Measurements from ENCODE around the gene ARHGAP6. TPM values are rescaled to one million over a fixed set of nuclear protein-coding genes. Genes with fewer than 3 reads are reported as not detected.

The ARHGAP6 gene
- total and polyA plus RNA-seq, 9 of the 15 experiments (the other 6 are each of a cell fraction or from before 2014, with no cell fraction given): 12.5 to 63.6 (median 41.8) TPM

DNA sequence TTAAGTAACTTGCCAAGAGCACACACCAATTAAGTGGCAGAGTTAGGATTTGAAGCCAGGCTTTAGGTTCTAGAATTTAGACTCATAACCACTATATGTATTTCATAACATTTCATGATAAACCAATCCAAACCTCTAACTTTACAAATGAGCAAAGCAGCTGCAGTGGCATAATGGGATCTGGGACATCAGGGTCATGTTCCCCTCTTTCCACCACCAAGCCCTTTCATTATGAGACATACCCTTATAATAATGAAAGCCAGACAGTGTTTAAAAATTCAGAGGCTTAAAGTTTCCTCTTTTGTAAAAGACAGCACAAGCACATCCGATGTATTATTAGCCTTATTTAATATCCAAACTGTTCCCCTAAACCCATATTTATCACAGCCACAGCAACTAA lies 400.8 kb downstream of the ARHGAP6 start:
- CTCF ChIA-PET (ENCODE audit: low intra/inter-chr PET ratio): no interaction called here
- Histone ChIP-seq H3K79me2 (ENCODE audit: control insufficient read depth, insufficient read depth, low read length) (peaks cover 98% of the 10 kb centered on the region), H3K9me1 (ENCODE audit: control insufficient read depth, insufficient read depth, low read length) (no peaks in the 10 kb centered on the region), H3K4me2 (ENCODE audit: insufficient read depth, low read length) (peak overlapping the region; percentile 76; the same call in 1 of the 2 replicates), H3K4me3 (peak overlapping the region; percentile 23; the same call in 1 of the 2 replicates), H3K9me3 (replicated peaks; ENCODE audit: control insufficient read depth, insufficient read depth, low read depth, low read length) (no peaks in the 10 kb centered on the region), H3K9ac (ENCODE audit: insufficient read depth in 1 of 2, low read depth in 2 of 2, low read length in 2 of 2) (peak overlapping the region in 1 of 2 experiments; percentile 72; a peak in 2 of 4 replicates), H2AFZ (ENCODE audit: low read depth, low read length) (no peak overlapping the region), H3K27ac (ENCODE audit: extremely low read depth, low read depth, low read length) (peak overlapping the region; percentile 78), H3K36me3 (ENCODE audit: control insufficient read depth, insufficient read depth, low read length) (no peaks in the 10 kb centered on the region; the same call in 2 of the 3 replicates), H4K20me1 (replicated peaks; ENCODE audit: control insufficient read depth, insufficient read depth, low read length) (no peaks in the 10 kb centered on the region), H3K27me3 (ENCODE audit: control insufficient read depth in 2 of 2, insufficient read depth in 2 of 2, low read length in 2 of 2) (no peaks in the 10 kb centered on the region), H3K4me1 (replicated peaks in 1 of 2; ENCODE audit: control insufficient read depth in 2 of 2, insufficient read depth in 2 of 2, low read length in 2 of 2) (peaks cover 6 to 64% of the 10 kb centered on the region in 2 experiments)
- intact Hi-C loops (cut with micrococcal nuclease) (loop anchor here (5.0 to 10.0 kb wide), 2 partner anchors 102 to 110 kb away; no protein-coding TSS in a partner anchor), in situ Hi-C loops (cut with MboI) (no loop called here)
- ATAC-seq (no peak), FAIRE-seq (no peak), DNase-seq (ENCODE audit: extremely low read depth in 1 of 4, low spot score in 3 of 4) (no peak)
- WGBS (ENCODE audit: insufficient coverage, low coverage, missing lambda C conversion rate): 55% methylated on average over 1 of the region's 1 CpG
- no TSS peak for BruUV-seq (replicated peaks)
- POLR2A ChIA-PET: interaction anchor here (0.9 kb wide), 2 partner anchors 11 to 15 kb away, joined by 4 read pairs; no protein-coding TSS in a partner anchor
- no peak for TF ChIP-seq BACH1 (tag; IDR thresholded peaks at IDR 0.05)
- no peak for TF ChIP-seq RBM25 (IDR thresholded peaks at IDR 0.05; ENCODE audit: low read depth, low read length, severe bottlenecking)
- TF ChIP-seq FOXJ2 (tag; IDR thresholded peaks at IDR 0.05): no peak
- no peak for TF ChIP-seq ZFP30 (CRISPR knock-in tag; IDR thresholded peaks at IDR 0.05; ENCODE audit: borderline replicate concordance)
- TF ChIP-seq ZNF217 (CRISPR knock-in tag; IDR thresholded peaks at IDR 0.05): no peak
- TF ChIP-seq SP1 (CRISPR knock-in tag; IDR thresholded peaks at IDR 0.05): no peak
- no peak for TF ChIP-seq GTF2E2 (tag; IDR thresholded peaks at IDR 0.05)
- no peak for TF ChIP-seq ZNF436 (CRISPR knock-in tag; IDR thresholded peaks at IDR 0.05)
- no peak for TF ChIP-seq BRF1 (IDR thresholded peaks at IDR 0.05; ENCODE audit: borderline replicate concordance, extremely low read depth, insufficient read length)
- no peak for TF ChIP-seq C11orf30 (IDR thresholded peaks at IDR 0.05; ENCODE audit: low read depth)
- TF ChIP-seq PTBP1 (IDR thresholded peaks at IDR 0.05; ENCODE audit: low read depth, low read length): no peak
- TF ChIP-seq BRD9 (IDR thresholded peaks at IDR 0.05; ENCODE audit: low read depth, partially characterized antibody): no peak
- no peak for TF ChIP-seq THRAP3 (IDR thresholded peaks at IDR 0.05; ENCODE audit: borderline replicate concordance)
- no peak for TF ChIP-seq CEBPZ (IDR thresholded peaks at IDR 0.05; ENCODE audit: borderline replicate concordance, low read depth, low read length)
- no peak for TF ChIP-seq HMGN3 (IDR thresholded peaks at IDR 0.05; ENCODE audit: borderline replicate concordance, extremely low read depth, insufficient read length, low read depth, low read length)
- TF ChIP-seq, protein P1, sequence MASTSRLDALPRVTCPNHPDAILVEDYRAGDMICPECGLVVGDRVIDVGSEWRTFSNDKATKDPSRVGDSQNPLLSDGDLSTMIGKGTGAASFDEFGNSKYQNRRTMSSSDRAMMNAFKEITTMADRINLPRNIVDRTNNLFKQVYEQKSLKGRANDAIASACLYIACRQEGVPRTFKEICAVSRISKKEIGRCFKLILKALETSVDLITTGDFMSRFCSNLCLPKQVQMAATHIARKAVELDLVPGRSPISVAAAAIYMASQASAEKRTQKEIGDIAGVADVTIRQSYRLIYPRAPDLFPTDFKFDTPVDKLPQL (IDR thresholded peaks at IDR 0.05; ENCODE audit: extremely low read depth, insufficient read length): no peak
- TF ChIP-seq GTF2A2 (tag; IDR thresholded peaks at IDR 0.05): no peak
